ENCODE results near the gene SCNN1A. TPM values are rescaled to one million over a fixed set of nuclear protein-coding genes. Genes with fewer than 3 reads are reported as not detected.

Gene SCNN1A
- total and polyA plus RNA-seq, 2 of the 13 experiments (the other 11 are each of a cell fraction or from before 2014, with no cell fraction given), result 1.5 to 14.6 TPM

DNA sequence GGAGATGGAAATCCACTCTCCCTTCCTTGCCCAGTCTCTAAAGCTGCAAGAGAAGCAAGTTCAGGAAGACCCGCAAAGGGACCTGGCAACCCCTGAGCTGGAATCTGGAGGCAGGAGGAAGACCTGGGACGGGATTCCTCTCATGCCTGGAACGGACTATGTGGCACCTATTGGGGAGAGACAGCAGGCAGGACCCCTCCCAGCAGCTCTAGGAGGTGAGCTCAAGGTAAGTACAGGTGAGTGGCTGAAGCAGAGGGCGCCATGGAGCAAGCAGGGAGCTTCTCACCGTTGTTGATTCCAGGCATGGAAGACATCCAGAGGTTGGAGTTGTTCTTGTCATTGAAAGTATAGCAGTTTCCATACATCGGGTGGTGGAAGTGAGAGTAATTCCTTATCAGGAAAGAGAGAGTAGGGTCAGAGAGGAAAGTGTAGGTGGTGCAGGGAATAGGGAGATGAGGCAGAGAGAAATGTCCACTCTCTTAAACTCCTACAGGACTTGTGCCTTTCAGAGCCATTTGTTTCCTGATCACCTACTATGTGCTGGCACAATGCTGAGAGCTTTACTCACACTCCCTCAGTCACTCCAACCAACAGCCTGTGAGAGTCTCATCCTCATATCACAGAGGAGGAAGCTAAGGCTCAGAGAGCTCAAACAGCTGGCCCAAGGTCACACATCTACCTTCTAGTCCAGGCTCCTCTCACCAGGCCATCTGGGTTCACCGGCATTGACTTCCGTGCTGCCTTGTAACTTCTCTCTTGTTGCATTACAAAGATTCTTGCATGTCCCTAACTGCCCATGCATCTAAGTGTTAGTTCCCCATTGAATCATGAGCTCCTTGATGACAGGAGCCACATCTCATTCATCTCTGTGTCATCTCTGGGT lies 19.6 kb downstream of the SCNN1A start (continued):
- TF ChIP-seq, protein P1, sequence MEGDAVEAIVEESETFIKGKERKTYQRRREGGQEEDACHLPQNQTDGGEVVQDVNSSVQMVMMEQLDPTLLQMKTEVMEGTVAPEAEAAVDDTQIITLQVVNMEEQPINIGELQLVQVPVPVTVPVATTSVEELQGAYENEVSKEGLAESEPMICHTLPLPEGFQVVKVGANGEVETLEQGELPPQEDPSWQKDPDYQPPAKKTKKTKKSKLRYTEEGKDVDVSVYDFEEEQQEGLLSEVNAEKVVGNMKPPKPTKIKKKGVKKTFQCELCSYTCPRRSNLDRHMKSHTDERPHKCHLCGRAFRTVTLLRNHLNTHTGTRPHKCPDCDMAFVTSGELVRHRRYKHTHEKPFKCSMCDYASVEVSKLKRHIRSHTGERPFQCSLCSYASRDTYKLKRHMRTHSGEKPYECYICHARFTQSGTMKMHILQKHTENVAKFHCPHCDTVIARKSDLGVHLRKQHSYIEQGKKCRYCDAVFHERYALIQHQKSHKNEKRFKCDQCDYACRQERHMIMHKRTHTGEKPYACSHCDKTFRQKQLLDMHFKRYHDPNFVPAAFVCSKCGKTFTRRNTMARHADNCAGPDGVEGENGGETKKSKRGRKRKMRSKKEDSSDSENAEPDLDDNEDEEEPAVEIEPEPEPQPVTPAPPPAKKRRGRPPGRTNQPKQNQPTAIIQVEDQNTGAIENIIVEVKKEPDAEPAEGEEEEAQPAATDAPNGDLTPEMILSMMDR (CRISPR knock-in tag; IDR thresholded peaks at IDR 0.05), result peak; percentile 56
- TF ChIP-seq TCF7L2 (IDR thresholded peaks at IDR 0.05; ENCODE audit: low read depth, low read length) (no peak), HES4 (CRISPR knock-in tag; IDR thresholded peaks at IDR 0.05; ENCODE audit: borderline replicate concordance) (no peak), ZNF451 (CRISPR knock-in tag; IDR thresholded peaks at IDR 0.05) (no peak)
- TF ChIP-seq, protein P2, sequence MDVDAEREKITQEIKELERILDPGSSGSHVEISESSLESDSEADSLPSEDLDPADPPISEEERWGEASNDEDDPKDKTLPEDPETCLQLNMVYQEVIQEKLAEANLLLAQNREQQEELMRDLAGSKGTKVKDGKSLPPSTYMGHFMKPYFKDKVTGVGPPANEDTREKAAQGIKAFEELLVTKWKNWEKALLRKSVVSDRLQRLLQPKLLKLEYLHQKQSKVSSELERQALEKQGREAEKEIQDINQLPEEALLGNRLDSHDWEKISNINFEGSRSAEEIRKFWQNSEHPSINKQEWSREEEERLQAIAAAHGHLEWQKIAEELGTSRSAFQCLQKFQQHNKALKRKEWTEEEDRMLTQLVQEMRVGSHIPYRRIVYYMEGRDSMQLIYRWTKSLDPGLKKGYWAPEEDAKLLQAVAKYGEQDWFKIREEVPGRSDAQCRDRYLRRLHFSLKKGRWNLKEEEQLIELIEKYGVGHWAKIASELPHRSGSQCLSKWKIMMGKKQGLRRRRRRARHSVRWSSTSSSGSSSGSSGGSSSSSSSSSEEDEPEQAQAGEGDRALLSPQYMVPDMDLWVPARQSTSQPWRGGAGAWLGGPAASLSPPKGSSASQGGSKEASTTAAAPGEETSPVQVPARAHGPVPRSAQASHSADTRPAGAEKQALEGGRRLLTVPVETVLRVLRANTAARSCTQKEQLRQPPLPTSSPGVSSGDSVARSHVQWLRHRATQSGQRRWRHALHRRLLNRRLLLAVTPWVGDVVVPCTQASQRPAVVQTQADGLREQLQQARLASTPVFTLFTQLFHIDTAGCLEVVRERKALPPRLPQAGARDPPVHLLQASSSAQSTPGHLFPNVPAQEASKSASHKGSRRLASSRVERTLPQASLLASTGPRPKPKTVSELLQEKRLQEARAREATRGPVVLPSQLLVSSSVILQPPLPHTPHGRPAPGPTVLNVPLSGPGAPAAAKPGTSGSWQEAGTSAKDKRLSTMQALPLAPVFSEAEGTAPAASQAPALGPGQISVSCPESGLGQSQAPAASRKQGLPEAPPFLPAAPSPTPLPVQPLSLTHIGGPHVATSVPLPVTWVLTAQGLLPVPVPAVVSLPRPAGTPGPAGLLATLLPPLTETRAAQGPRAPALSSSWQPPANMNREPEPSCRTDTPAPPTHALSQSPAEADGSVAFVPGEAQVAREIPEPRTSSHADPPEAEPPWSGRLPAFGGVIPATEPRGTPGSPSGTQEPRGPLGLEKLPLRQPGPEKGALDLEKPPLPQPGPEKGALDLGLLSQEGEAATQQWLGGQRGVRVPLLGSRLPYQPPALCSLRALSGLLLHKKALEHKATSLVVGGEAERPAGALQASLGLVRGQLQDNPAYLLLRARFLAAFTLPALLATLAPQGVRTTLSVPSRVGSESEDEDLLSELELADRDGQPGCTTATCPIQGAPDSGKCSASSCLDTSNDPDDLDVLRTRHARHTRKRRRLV (CRISPR knock-in tag; IDR thresholded peaks at IDR 0.05), result no peak

Data from HepG2 (cell line).